ENCODE measurements around the gene FCHO1.

- TF ChIP-seq, protein P1, sequence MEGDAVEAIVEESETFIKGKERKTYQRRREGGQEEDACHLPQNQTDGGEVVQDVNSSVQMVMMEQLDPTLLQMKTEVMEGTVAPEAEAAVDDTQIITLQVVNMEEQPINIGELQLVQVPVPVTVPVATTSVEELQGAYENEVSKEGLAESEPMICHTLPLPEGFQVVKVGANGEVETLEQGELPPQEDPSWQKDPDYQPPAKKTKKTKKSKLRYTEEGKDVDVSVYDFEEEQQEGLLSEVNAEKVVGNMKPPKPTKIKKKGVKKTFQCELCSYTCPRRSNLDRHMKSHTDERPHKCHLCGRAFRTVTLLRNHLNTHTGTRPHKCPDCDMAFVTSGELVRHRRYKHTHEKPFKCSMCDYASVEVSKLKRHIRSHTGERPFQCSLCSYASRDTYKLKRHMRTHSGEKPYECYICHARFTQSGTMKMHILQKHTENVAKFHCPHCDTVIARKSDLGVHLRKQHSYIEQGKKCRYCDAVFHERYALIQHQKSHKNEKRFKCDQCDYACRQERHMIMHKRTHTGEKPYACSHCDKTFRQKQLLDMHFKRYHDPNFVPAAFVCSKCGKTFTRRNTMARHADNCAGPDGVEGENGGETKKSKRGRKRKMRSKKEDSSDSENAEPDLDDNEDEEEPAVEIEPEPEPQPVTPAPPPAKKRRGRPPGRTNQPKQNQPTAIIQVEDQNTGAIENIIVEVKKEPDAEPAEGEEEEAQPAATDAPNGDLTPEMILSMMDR (IDR thresholded peaks at IDR 0.05) = no peak
- no peak for TF ChIP-seq POLR2A (IDR thresholded peaks at IDR 0.05)
Observed at GRCh38 chr19:17734146-17734545, 17.1 kb upstream of the FCHO1 start.
